Ureter (tissue), 1 donor: ENCODE measurements around the gene TTC7B. TPM values are rescaled to one million over a fixed set of nuclear protein-coding genes. Genes with fewer than 3 reads are reported as not detected.

Experiments
- DNase-seq: peaks from one replicate; pipeline ENCODE4 v3.0.0-alpha.2; 2020; ENCODE audit warnings: low spot score
- total RNA-seq: library from RNA; stranded (reverse); gene quantifications from one replicate; pipeline ENCODE4 v1.2.4, GENCODE V29; 2023
- donor health status: DM: yes; HTN: yes; CAD: no.

TTC7B gene
- total RNA-seq, 1 donor from 2014 or later = 68.8 TPM

- no peak for DNase-seq
Observed at GRCh38 chr14:90511795-90512328, 304.4 kb downstream of the TTC7B start.

- no peak for DNase-seq
Observed at GRCh38 chr14:90511252-90511651, 305.0 kb downstream of the TTC7B start.

GRCh38 chr14:90510159-90510558 lies 306.1 kb downstream of the TTC7B start:
- DNase-seq = no peak

GRCh38 chr14:90509403-90509802 lies 306.8 kb downstream of the TTC7B start:
- DNase-seq = no peak

GRCh38 chr14:90508536-90509254 lies 307.5 kb downstream of the TTC7B start:
- peak; percentile 85 for DNase-seq

- DNase-seq = no peak
Observed at GRCh38 chr14:90508036-90508435, 308.2 kb downstream of the TTC7B start.

GRCh38 chr14:90507428-90507827 lies 308.8 kb downstream of the TTC7B start:
- DNase-seq = no peak

- no peak for DNase-seq
Observed at GRCh38 chr14:90506748-90507147, 309.5 kb downstream of the TTC7B start.

GRCh38 chr14:90505531-90505930 lies 310.7 kb downstream of the TTC7B start:
- DNase-seq = no peak

GRCh38 chr14:90504643-90505042 lies 311.6 kb downstream of the TTC7B start:
- no peak for DNase-seq

GRCh38 chr14:90503582-90503981 lies 312.6 kb downstream of the TTC7B start:
- DNase-seq = no peak

- no peak for DNase-seq
Observed at GRCh38 chr14:90502760-90503159, 313.5 kb downstream of the TTC7B start.

GRCh38 chr14:90500665-90501370 lies 315.4 kb downstream of the TTC7B start:
- no peak for DNase-seq

- no peak for DNase-seq
Observed at GRCh38 chr14:90499908-90500664, 316.1 kb downstream of the TTC7B start.

- DNase-seq = no peak
Observed at GRCh38 chr14:90499121-90499520, 317.1 kb downstream of the TTC7B start.

GRCh38 chr14:90498198-90498597 lies 318.0 kb downstream of the TTC7B start:
- no peak for DNase-seq

- DNase-seq = no peak
Observed at GRCh38 chr14:90496379-90496778, 319.9 kb downstream of the TTC7B start.

GRCh38 chr14:90495357-90496276 lies 320.6 kb downstream of the TTC7B start:
- no peak for DNase-seq

GRCh38 chr14:90491911-90492531 lies 324.2 kb downstream of the TTC7B start:
- peak; percentile 27 for DNase-seq

GRCh38 chr14:90491221-90491885 lies 324.9 kb downstream of the TTC7B start:
- DNase-seq = peak; percentile 54
